ENCODE results near the gene GPX4. TPM values are rescaled to one million over a fixed set of nuclear protein-coding genes. Genes with fewer than 3 reads are reported as not detected.

Gene GPX4
- polyA plus RNA-seq, 1 donor from 2014 or later = 713 TPM

GRCh38 chr19:1122021-1122971, 18.5 kb downstream of the GPX4 start:
- H3K9me3 ChIP-seq (ENCODE audit: low read length) = no peaks in the 10 kb centered on the region
- no peak overlapping the region for H3K4me2 ChIP-seq (ENCODE audit: low read length)
- H3F3A ChIP-seq (ENCODE audit: insufficient read depth, low read length, poor library complexity, severe bottlenecking) = no peaks in the 10 kb centered on the region
- TF ChIP-seq, protein P1, sequence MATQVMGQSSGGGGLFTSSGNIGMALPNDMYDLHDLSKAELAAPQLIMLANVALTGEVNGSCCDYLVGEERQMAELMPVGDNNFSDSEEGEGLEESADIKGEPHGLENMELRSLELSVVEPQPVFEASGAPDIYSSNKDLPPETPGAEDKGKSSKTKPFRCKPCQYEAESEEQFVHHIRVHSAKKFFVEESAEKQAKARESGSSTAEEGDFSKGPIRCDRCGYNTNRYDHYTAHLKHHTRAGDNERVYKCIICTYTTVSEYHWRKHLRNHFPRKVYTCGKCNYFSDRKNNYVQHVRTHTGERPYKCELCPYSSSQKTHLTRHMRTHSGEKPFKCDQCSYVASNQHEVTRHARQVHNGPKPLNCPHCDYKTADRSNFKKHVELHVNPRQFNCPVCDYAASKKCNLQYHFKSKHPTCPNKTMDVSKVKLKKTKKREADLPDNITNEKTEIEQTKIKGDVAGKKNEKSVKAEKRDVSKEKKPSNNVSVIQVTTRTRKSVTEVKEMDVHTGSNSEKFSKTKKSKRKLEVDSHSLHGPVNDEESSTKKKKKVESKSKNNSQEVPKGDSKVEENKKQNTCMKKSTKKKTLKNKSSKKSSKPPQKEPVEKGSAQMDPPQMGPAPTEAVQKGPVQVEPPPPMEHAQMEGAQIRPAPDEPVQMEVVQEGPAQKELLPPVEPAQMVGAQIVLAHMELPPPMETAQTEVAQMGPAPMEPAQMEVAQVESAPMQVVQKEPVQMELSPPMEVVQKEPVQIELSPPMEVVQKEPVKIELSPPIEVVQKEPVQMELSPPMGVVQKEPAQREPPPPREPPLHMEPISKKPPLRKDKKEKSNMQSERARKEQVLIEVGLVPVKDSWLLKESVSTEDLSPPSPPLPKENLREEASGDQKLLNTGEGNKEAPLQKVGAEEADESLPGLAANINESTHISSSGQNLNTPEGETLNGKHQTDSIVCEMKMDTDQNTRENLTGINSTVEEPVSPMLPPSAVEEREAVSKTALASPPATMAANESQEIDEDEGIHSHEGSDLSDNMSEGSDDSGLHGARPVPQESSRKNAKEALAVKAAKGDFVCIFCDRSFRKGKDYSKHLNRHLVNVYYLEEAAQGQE (IDR thresholded peaks at IDR 0.05; ENCODE audit: borderline replicate concordance) = no peak
- TF ChIP-seq CTCF (IDR thresholded peaks at IDR 0.05; ENCODE audit: poor library complexity, severe bottlenecking) (no peak), MXI1 (conservative IDR thresholded peaks at IDR 0.05; ENCODE audit: poor library complexity, severe bottlenecking) (no peak), TAF1 (IDR thresholded peaks at IDR 0.05; ENCODE audit: low read depth) (no peak), EZH2 (IDR thresholded peaks at IDR 0.05; ENCODE audit: borderline replicate concordance, insufficient read depth, low read length, poor library complexity, severe bottlenecking) (no peak), EP300 (conservative IDR thresholded peaks at IDR 0.05; ENCODE audit: poor library complexity, severe bottlenecking) (no peak), SMC3 (conservative IDR thresholded peaks at IDR 0.05; ENCODE audit: poor library complexity) (no peak), POLR2AphosphoS5 (IDR thresholded peaks at IDR 0.05) (no peak), RAD21 (conservative IDR thresholded peaks at IDR 0.05) (no peak)
- no peak overlapping the region for H2AFZ ChIP-seq (ENCODE audit: low read depth, low read length)
- no peaks in the 10 kb centered on the region for H3K79me2 ChIP-seq (replicated peaks; ENCODE audit: insufficient read depth, low read length)
- H3K27ac ChIP-seq (ENCODE audit: low read length) = no peak overlapping the region
- no peaks in the 10 kb centered on the region for H4K20me1 ChIP-seq (ENCODE audit: insufficient read depth)
- H3K4me3 ChIP-seq (ENCODE audit: low read length) = no peak overlapping the region
- no peaks in the 10 kb centered on the region for H3K36me3 ChIP-seq (ENCODE audit: insufficient read depth, low read length)
- no peak overlapping the region for H3K9ac ChIP-seq (ENCODE audit: low read length)
- H3K9me2 ChIP-seq (ENCODE audit: insufficient read depth, low read length) = no peaks in the 10 kb centered on the region
- no peaks in the 10 kb centered on the region for H3K27me3 ChIP-seq (ENCODE audit: insufficient read depth, low read depth, low read length)

- Histone ChIP-seq H3K4me2 (ENCODE audit: low read length) (no peak overlapping the region), H3K9ac (ENCODE audit: low read length) (no peak overlapping the region), H3K27ac (ENCODE audit: low read length) (no peak overlapping the region), H3K27me3 (ENCODE audit: insufficient read depth, low read depth, low read length) (no peaks in the 10 kb centered on the region), H4K20me1 (ENCODE audit: insufficient read depth) (no peaks in the 10 kb centered on the region), H3K79me2 (replicated peaks; ENCODE audit: insufficient read depth, low read length) (no peaks in the 10 kb centered on the region), H3K36me3 (ENCODE audit: insufficient read depth, low read length) (no peaks in the 10 kb centered on the region), H3K9me2 (ENCODE audit: insufficient read depth, low read length) (no peaks in the 10 kb centered on the region), H3K9me3 (ENCODE audit: low read length) (no peaks in the 10 kb centered on the region), H3F3A (ENCODE audit: insufficient read depth, low read length, poor library complexity, severe bottlenecking) (no peaks in the 10 kb centered on the region), H2AFZ (ENCODE audit: low read depth, low read length) (no peak overlapping the region), H3K4me3 (ENCODE audit: low read length) (no peak overlapping the region)
- no peak for TF ChIP-seq SMC3 (conservative IDR thresholded peaks at IDR 0.05; ENCODE audit: poor library complexity)
- TF ChIP-seq, protein P1 (IDR thresholded peaks at IDR 0.05; ENCODE audit: borderline replicate concordance) = no peak
- TF ChIP-seq EP300 (conservative IDR thresholded peaks at IDR 0.05; ENCODE audit: poor library complexity, severe bottlenecking) = no peak
- TF ChIP-seq EZH2 (IDR thresholded peaks at IDR 0.05; ENCODE audit: borderline replicate concordance, insufficient read depth, low read length, poor library complexity, severe bottlenecking) = no peak
- TF ChIP-seq TAF1 (IDR thresholded peaks at IDR 0.05; ENCODE audit: low read depth) = no peak
Observed at GRCh38 chr19:1122972-1123363, 19.2 kb downstream of the GPX4 start.
